Vagina (tissue), 2 donors: Measurements from ENCODE around the gene MAP3K20.

Experiments
- CTCF ChIP-seq, 3 experiments: fragments of 450-650 bp in 2 of 3; fragments of 200-600 bp in 1 of 3; sonication (generic) in 1 of 3; IDR thresholded peaks; one replicate each; pipeline ENCODE4 v1.5.1; 2017 to 2019; ENCODE audit warnings: antibody characterized with exemption in 3 of 3, mild to moderate bottlenecking in 2 of 3, moderate library complexity in 2 of 3
- POLR2A ChIP-seq, 2 donors: fragments of 450-650 bp; IDR thresholded peaks; one replicate each; pipeline ENCODE4 v1.6.1; 2017; ENCODE audit warnings: antibody characterized with exemption in 2 of 2, mild to moderate bottlenecking in 2 of 2, moderate library complexity in 2 of 2
- POLR2AphosphoS5 ChIP-seq, 2 donors: sonication (generic); formaldehyde crosslinking; IDR thresholded peaks; one replicate each; pipeline ENCODE4 v1.9.0; 2017; ENCODE audit warnings: antibody characterized with exemption in 2 of 2, mild to moderate bottlenecking in 2 of 2, low read depth in 1 of 2; ENCODE audit not compliant: insufficient read depth in 1 of 2

GRCh38 chr2:173095356-173095755, 19.7 kb downstream of the MAP3K20 start:
- no peak for TF ChIP-seq POLR2AphosphoS5 (IDR thresholded peaks at IDR 0.05; ENCODE audit: insufficient read depth in 1 of 2, low read depth in 1 of 2)
- no peak for TF ChIP-seq CTCF (IDR thresholded peaks at IDR 0.05)
- no peak for TF ChIP-seq POLR2A (IDR thresholded peaks at IDR 0.05)
